Loucy (cell line): Measurements from ENCODE around the gene GABBR2.

Experiments
- EZH2phosphoT487 ChIP-seq: fragments of 200-600 bp; IDR thresholded peaks from 2 replicates; pipeline ENCODE4 v1.6.1; 2018; ENCODE audit warnings: antibody characterized with exemption, mild to moderate bottlenecking, moderate library complexity, borderline replicate concordance
- TF ChIP-seq, protein P1 (sequence below): fragments of 200-600 bp; sonication (generic); conservative IDR thresholded peaks from 2 replicates; pipeline ENCODE4 v1.5.1; 2014; ENCODE audit warnings: mild to moderate bottlenecking, antibody characterized with exemption, low read length

DNA sequence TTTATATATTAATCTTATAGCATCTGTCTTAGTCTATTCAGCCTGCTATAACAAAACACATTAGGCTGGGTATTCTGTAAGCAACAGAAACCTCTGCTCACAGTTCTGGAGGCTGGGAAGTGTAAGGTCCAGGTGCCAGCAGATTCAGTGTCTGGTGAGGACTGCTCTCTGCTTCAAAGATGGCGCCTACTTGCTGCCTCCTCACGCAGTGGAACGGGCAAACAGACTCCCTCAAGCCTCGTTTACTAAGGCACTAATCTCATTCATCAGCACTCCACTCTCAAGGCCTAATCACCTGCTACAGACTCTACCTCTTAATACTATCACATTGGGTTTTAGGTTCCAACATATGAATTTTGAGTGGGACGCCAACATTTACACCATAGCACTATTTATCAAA is 448.1 kb downstream of the GABBR2 start:
- TF ChIP-seq, protein P1, sequence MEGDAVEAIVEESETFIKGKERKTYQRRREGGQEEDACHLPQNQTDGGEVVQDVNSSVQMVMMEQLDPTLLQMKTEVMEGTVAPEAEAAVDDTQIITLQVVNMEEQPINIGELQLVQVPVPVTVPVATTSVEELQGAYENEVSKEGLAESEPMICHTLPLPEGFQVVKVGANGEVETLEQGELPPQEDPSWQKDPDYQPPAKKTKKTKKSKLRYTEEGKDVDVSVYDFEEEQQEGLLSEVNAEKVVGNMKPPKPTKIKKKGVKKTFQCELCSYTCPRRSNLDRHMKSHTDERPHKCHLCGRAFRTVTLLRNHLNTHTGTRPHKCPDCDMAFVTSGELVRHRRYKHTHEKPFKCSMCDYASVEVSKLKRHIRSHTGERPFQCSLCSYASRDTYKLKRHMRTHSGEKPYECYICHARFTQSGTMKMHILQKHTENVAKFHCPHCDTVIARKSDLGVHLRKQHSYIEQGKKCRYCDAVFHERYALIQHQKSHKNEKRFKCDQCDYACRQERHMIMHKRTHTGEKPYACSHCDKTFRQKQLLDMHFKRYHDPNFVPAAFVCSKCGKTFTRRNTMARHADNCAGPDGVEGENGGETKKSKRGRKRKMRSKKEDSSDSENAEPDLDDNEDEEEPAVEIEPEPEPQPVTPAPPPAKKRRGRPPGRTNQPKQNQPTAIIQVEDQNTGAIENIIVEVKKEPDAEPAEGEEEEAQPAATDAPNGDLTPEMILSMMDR: no peak
- no peak for TF ChIP-seq EZH2phosphoT487
